Measurements from ENCODE around the gene VIL1.

Gene VIL1

DNA sequence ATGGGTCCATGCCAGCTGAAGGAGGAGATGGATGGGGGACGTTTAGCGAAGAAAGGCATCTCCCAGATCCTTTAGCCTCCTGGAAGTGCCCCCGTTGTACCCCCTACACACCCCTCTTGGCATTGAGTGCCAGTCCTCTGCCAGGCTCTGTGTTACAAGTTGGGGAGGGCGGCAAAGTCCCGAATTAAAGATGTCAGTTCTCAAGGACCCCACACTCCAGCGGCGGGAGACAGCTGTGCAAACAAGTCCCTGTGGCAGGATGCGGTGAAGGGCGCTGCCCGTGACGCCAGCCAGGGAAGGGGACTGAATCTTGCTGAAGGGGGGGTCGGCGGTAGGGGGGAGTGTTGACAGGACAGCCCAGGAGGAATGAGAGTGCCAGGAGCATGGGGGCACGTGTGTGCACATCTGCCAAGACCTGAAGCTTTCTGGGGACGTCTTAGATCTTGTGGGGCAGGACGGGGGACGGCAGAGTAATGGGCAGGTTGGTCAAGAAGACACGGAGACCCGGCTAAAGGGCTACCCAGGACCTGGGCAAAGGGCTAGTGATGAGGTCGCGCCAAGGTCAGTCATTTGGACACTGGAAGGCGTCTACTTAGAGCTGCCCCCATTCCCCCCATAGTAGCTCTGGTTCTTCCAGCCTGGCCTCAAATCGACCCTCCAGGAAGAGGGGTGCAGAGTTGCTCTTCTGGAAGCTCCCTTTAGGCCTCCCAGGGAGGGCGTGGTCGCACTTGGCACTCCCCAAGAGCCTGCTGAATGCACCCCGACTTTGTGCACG lies 22.0 kb upstream of the VIL1 start:
- peak overlapping the region; percentile 97 for H3K27ac ChIP-seq
- H3K4me3 ChIP-seq, result peak overlapping the region; percentile 94
- peaks cover 7% of the 10 kb centered on the region; the same call in 1 of the 2 replicates for H3K36me3 ChIP-seq (ENCODE audit: insufficient read depth, low read length)
- no peaks in the 10 kb centered on the region for H3K9me3 ChIP-seq (ENCODE audit: low read depth, low read length)
- TF ChIP-seq FOXP2 (optimal IDR thresholded peaks at IDR 0.05; ENCODE audit: control extremely low read depth, extremely low read length, insufficient read depth) (no peak), POLR2AphosphoS5 (IDR thresholded peaks at IDR 0.05; ENCODE audit: borderline replicate concordance, low read depth, low read length) (no peak)
- H3K9ac ChIP-seq (ENCODE audit: insufficient read length), result peak overlapping the region; percentile 90
- no peak for DNase-seq (ENCODE audit: low read depth, low spot score)

DNA sequence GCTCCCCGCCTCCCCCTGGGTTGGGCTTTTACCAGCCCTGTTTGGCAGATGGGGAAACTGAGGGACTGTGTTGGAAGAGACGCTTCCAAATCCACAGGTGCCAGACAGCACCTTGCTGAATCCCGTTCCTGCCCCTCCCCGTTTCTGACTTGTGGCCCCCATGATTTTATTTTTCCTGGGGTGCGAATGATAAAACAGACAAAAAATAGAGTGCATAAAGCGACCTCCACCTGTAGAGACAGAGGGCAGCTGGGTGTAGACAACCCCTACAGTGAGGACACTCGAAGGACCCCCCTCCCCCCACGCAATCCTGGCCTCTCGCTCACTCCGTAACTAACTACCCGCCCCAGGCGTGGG lies 21.5 kb upstream of the VIL1 start:
- H3K4me3 ChIP-seq, result peak overlapping the region; percentile 94
- peaks cover 12% of the 10 kb centered on the region; the same call in 1 of the 2 replicates for H3K36me3 ChIP-seq (ENCODE audit: insufficient read depth, low read length)
- TF ChIP-seq EZH2 (IDR thresholded peaks at IDR 0.05) (no peak), FOXP2 (optimal IDR thresholded peaks at IDR 0.05; ENCODE audit: control extremely low read depth, extremely low read length, insufficient read depth) (no peak), POLR2AphosphoS5 (IDR thresholded peaks at IDR 0.05; ENCODE audit: borderline replicate concordance, low read depth, low read length) (no peak)
- H3K9me3 ChIP-seq (ENCODE audit: low read depth, low read length), result no peaks in the 10 kb centered on the region
- no peak for DNase-seq (ENCODE audit: low read depth, low spot score)
- peak overlapping the region; percentile 97 for H3K27ac ChIP-seq
- H3K9ac ChIP-seq (ENCODE audit: insufficient read length), result peak overlapping the region; percentile 45

DNA sequence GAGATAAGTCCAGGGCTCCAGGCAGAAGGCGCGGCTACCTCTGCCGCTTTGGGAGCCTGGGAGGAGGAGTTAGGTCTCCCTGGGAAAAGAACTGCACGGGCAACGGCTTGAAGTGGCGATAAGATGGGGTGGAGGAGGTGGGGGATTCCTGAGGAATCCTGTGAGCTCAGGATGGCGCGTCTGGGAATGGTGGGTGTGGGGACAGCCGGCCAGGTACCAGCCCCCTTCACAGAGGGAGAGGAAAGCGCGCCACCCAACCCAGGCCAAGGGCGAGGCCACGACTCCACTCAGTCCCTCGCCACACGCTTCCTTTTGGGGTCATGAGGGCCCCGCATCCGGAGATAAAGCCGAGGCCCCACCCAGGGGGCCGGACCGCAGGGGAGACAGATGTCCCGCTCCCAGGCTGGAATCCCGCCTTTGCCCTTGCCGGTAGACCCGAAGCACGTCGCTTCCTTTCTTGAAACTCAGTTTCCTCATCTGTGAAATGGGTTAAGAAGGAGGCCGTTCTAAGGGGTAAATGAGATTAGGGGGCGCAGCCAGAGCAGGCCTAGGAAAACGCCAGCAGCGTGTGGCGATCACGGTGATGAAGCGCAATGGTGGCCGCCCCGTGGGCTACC lies 21.0 kb upstream of the VIL1 start:
- TF ChIP-seq POLR2AphosphoS5 (IDR thresholded peaks at IDR 0.05; ENCODE audit: borderline replicate concordance, low read depth, low read length) (0 out of 2 replicates have a peak, but pooled peaks have one; percentile 9), FOXP2 (optimal IDR thresholded peaks at IDR 0.05; ENCODE audit: control extremely low read depth, extremely low read length, insufficient read depth) (no peak), EZH2 (IDR thresholded peaks at IDR 0.05) (no peak)
- H3K36me3 ChIP-seq (ENCODE audit: insufficient read depth, low read length), result peaks cover 17% of the 10 kb centered on the region; the same call in 1 of the 2 replicates
- peak overlapping the region; percentile 94 for H3K4me3 ChIP-seq
- H3K27ac ChIP-seq, result peak overlapping the region; percentile 97
- H3K9me3 ChIP-seq (ENCODE audit: low read depth, low read length), result no peaks in the 10 kb centered on the region
- H3K9ac ChIP-seq (ENCODE audit: insufficient read length), result no peak overlapping the region
- DNase-seq (ENCODE audit: low read depth, low spot score), result no peak

DNA sequence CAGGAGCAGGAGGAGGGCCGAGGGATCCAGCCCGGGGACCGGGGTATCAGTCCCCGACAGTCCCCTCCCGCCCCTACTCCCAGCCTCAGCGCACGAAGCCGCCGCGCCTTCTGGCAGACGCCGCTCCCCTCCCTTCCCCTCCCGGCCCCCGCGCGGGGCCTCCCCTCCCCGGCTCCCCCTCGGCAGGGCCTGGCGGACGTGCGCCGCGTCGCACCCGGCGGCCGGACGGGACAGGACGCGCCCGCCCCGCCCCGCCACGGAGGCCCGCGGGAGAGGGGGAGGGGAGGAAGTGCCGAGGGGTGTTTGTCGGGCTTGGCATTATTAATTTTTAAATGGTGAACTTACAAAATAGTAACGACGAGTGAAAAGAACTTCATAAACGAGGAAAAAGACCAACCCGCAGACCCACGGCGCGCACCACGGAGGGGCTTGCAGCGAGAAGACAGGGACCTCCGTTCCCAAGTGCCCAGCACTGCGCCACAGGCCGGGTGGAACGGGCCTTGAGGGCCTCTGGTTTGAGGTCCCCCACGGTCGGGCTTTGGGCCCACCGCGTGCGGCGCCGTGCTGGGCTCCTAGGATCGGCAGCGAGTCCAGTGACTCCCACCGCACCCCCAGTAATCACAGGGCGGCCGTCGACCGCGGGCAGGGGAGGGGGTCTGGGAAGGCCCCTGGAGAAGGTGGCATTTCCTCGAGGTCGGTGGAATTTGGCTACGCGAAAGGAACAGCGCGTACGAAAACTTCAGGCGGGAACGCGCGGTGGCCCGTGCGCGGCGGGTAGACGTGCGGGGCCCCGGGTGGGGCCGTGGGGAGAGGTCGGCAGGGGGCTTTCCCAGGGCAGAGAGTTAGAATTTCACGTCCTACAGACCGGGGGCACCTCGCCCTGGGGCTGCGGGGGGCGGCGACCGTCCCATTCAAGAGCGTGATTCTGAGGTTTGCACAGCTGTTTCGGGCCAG lies 20.2 kb upstream of the VIL1 start:
- Histone ChIP-seq H3K9ac (ENCODE audit: insufficient read length) (peak overlapping the region; percentile 27), H3K4me3 (peak overlapping the region; percentile 94), H3K36me3 (ENCODE audit: insufficient read depth, low read length) (peaks cover 21% of the 10 kb centered on the region; the same call in 1 of the 2 replicates), H3K27ac (peak overlapping the region; percentile 97), H3K9me3 (ENCODE audit: low read depth, low read length) (no peaks in the 10 kb centered on the region)
- no peak for TF ChIP-seq POLR2AphosphoS5 (IDR thresholded peaks at IDR 0.05; ENCODE audit: borderline replicate concordance, low read depth, low read length)
- TF ChIP-seq EZH2 (IDR thresholded peaks at IDR 0.05), result no peak
- TF ChIP-seq FOXP2 (optimal IDR thresholded peaks at IDR 0.05; ENCODE audit: control extremely low read depth, extremely low read length, insufficient read depth), result no peak
- no peak for DNase-seq (ENCODE audit: low read depth, low spot score)

DNA sequence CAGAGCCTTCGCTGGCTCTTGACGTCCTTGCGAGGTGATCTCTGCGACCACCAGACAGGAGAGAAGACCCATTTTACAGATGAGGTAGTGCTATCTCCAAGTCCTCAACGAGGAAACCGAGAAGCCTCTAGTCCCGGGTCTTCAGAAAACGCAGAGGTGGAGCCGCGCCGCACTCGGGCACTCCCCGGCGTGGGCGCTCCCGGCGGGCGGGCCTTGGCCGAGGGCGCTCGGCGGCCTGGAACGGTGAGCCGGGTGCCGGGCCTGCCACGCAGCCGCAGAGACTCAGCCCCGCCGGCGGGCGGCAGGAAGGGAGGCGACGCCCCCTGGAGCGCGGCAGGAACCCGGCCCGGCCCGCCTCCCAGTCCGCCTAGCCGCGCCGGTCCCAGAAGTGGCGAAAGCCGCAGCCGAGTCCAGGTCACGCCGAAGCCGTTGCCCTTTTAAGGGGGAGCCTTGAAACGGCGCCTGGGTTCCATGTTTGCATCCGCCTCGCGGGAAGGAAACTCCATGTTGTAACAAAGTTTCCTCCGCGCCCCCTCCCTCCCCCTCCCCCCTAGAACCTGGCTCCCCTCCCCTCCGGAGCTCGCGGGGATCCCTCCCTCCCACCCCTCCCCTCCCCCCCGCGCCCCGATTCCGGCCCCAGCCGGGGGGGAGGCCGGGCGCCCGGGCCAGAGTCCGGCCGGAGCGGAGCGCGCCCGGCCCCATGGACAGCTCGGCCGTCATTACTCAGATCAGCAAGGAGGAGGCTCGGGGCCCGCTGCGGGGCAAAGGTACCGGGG lies 19.3 kb upstream of the VIL1 start, which contains the start of gene CTDSP1:
TSS of gene CTDSP1 (plus strand) at position 478 of the 776 bp plus-strand sequence. CDS start at position 701, 223 bp downstream.
- Histone ChIP-seq H3K4me3 (peak within 1 kb of the TSS; percentile 91), H3K27ac (peak within 1 kb of the TSS; percentile 97), H3K36me3 (ENCODE audit: insufficient read depth, low read length) (peaks cover 21% of the 10 kb centered on the region; the same call in 1 of the 2 replicates), H3K9ac (ENCODE audit: insufficient read length) (peak within 1 kb of the TSS; percentile 93), H3K9me3 (ENCODE audit: low read depth, low read length) (no peaks in the 10 kb centered on the region)
- TF ChIP-seq FOXP2 (optimal IDR thresholded peaks at IDR 0.05; ENCODE audit: control extremely low read depth, extremely low read length, insufficient read depth) (peak; percentile 75), POLR2AphosphoS5 (IDR thresholded peaks at IDR 0.05; ENCODE audit: borderline replicate concordance, low read depth, low read length) (peak; percentile 63), EZH2 (IDR thresholded peaks at IDR 0.05) (no peak)
- peak; percentile 66 for DNase-seq (ENCODE audit: low read depth, low spot score)

DNA sequence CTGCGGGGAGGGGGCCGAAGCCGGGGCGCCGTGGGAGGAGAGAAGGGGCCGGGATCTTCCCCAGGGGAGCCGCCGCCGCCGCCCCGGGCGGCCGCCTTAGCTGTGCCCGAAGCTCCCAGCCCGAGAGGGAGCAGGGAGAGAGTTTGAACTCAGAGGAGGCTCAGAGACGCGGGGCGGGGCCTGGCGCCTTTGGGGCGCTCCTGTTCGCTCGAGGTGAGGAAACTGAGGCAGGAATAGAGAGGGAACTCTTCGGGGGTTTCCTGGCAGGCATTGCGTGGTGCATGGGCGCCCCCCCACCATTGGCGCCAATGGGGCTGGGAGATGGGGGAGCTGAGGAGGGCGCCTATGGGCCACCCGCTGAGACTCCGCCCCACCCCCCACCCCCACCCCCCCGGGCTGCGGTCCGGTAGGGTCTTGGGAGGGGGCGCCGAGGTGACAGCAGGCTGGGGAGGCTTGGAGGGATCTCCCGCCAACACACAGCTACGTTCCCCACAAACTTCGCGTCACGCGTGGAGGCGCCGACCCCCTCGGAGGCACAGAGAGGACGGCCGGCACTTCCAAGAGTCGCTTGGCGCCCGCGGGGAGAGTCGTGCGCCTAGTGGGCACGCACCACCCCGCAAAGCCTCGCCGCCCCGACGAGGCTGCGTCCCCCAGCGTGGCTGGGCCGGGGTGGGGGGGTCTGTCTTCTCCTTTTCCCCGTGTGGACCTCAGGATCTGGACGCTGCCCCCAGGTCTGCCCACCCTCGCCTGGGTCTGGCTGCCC lies 18.6 kb upstream of the VIL1 start:
- peak overlapping the region; percentile 93 for H3K9ac ChIP-seq (ENCODE audit: insufficient read length)
- DNase-seq (ENCODE audit: low read depth, low spot score), result no peak
- peaks cover 21% of the 10 kb centered on the region; the same call in 1 of the 2 replicates for H3K36me3 ChIP-seq (ENCODE audit: insufficient read depth, low read length)
- peak overlapping the region; percentile 93 for H3K27ac ChIP-seq
- H3K4me3 ChIP-seq, result peak overlapping the region; percentile 91
- 0 out of 2 replicates have a peak, but pooled peaks have one; percentile 13 for TF ChIP-seq POLR2AphosphoS5 (IDR thresholded peaks at IDR 0.05; ENCODE audit: borderline replicate concordance, low read depth, low read length)
- TF ChIP-seq EZH2 (IDR thresholded peaks at IDR 0.05), result no peak
- TF ChIP-seq FOXP2 (optimal IDR thresholded peaks at IDR 0.05; ENCODE audit: control extremely low read depth, extremely low read length, insufficient read depth), result no peak
- H3K9me3 ChIP-seq (ENCODE audit: low read depth, low read length), result no peaks in the 10 kb centered on the region

Data from SK-N-MC (cell line).